H54 (cell line): ENCODE measurements around the gene NEU1.
"Not testable (repeated sequence)": the region's sequence is repeated elsewhere in the genome, so short reads cannot be mapped to it uniquely, and the experiment has no call there.

Experiments used
- DNase-seq: peaks from one replicate; pipeline ENCODE4 v3.0.0; 2011; ENCODE audit warnings: low spot score, mixed read lengths; ENCODE audit not compliant: insufficient read length
- FAIRE-seq: peaks from 3 replicates; lab custom pipeline; 2011; peaks lifted over from hg19 to GRCh38; lab: Jason Lieb, UNC
- POLR2A ChIP-seq: IDR thresholded peaks from 2 replicates; pipeline ENCODE4 v1.6.1; 2011; ENCODE audit warnings: low read depth, mild to moderate bottlenecking, low read length

NEU1 gene

DNA sequence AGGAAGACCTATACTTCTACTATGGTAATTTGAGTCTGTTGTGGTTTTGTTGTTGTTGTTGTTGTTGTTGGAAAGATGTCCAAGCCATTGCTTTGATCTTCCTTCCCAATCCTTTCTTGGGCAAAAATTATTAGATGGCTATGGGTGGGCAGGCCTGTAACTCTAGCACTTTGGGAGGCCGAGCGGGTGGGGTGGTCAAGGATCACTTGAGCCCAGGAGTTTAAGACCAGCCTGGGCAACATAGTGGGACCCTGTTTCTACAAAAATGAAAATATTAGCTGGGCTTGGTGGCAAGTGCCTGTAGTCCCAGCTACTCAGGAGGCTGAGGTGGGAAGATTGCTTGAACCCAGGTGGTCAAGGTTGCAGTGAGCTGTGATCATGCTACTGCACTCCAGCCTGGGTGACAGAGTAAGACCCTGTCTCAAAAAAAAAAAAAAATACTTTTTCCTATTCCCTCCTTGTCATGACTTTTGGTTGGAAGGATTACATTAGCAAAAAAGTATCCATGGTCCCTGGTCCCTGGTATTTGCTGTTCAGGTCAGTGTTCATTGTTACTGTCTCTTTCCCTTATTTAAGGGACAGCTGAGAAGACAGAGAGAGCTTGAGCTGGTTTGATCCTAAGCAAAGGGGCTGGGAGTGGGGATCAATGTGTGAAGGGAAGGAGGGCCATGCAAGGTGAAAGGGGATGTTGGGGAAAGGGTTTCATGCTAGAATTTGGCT is 11.7 kb downstream of the NEU1 start:
- FAIRE-seq (no peak), DNase-seq (no peak)
- no peak for TF ChIP-seq POLR2A

DNA sequence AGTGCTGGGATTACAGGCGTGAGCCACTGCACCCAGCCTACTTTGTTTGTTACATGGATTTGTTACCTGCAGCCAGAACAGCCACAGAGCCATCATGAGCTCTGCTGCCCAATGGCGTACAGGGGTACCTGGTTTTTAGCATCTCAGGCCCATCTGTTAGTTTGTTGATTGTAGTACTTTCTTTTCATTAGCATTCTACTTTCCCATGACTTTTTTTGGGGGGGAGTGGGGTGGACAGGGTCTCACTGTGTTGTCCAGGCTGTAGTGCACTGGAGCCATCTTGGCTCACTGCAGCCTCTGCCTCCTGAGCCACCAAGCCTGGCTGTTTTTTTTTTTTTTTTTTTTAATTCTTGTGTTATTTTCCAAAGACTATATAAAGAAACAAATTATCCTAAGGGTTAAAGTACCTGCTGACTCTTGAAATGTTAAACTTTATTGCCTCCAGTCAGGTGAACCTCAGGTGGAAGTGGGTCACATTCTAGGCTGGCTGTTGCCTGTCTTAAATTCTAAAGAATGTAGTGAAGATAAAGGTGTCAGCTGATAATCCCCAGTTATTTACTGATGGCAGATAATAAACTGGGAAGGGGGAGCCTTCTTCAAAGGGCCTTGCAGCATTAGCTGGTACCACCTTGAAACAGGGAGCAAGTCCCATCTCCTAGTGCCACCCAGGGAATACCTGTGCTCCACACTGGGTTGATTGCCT is 15.2 kb downstream of the NEU1 start:
- FAIRE-seq (no peak), DNase-seq (no peak)
- TF ChIP-seq POLR2A = no peak

DNA sequence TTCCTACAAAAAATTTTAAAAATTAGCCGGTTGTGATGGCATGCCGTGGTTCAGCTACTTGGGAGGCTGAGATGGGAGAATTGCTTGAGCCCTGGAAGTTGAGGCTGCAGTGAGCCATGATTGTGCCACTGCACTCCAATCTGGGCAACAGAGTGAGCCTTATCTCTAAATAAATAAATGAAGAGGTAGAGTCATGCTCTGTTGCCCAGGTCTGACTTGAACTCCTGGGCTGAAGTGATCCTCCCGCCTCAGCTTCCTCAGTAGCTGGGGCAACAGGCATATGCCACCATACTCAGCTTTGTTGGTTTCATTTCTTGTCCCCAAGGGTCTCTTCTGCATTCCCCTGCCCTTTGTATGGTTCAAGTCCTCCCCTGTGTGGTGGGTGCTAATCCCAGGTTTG is 18.1 kb downstream of the NEU1 start:
- FAIRE-seq (no peak), DNase-seq (no peak)
- TF ChIP-seq POLR2A = no peak

DNA sequence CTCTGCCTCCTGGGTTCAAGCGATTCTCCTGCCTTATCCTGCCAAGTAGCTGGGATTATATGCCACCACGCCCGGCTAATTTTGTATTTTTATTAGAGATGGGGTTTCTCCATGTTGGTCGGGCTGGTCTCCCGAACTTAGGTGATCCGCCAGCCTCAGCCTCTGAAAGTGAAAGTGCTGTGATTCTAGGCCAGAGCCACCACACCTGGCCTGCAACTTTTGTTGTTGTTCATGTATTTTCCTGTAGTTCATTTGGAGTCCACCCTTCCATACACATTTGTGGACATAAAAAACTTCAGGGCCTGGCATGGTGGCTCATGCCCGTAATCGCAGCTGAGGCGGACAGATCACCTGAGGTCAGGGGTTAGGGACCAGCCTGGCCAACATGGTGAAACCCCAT is 20.6 kb downstream of the NEU1 start:
- no peak for FAIRE-seq
- no peak for TF ChIP-seq POLR2A
- no peak for DNase-seq

DNA sequence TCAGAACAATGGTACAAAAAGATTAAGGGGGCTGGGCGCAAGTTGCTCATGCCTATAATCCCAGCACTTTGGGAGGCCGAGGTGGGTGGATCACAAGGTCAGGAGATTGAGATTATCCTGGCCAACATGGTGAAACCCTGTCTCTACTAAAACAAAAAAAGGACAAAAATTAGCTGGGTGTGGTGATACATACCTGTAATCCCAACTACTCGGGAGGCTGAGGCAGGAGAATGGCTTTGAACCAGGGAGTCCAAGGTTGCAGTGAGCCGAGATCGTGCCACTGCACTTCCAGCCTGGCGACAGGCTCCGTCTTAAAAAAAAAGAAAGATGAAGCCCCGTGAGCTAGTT is 22.9 kb downstream of the NEU1 start:
- DNase-seq, FAIRE-seq: not testable (repeated sequence)

DNA sequence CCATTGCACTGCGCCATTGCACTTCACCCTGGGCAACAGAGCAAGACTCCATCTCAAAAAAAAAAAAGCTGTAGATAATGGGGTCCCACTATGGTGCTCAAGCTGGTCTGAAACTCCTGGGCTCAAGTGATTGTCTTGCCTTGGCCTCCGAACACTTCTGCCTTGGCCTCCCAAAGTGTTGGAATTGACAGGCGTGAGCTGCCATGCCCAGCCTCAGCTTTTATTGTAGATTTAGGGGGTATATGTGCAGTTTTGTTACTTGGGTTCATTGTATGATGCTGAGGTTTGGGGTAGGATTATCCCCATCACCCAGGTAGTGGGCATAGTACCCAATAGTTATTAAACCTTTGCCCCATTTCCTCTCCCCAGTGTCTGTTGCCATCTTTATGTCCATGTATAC is 23.7 kb downstream of the NEU1 start:
- DNase-seq (no peak), FAIRE-seq (no peak)
- TF ChIP-seq POLR2A = no peak

DNA sequence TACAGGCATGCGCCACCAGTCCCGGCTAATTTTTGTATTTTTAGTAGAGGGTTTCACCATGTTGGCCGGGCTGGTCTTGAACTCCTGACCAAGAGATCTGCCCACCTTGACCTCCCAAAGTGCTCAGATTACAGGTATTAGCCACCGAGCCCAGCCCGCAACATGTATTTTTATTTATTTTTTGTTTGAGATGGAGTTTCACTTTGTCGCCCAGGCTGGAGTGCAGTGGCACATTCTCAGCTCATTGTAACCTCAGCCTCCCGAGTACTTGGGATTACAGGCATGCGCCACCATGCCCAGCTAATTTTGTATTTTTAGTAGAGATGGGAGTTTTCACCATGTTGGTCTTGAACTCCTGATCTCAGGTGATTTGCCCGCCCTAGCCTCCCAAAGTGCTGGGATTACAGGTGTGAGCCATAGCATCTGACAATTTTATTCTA is 24.5 kb downstream of the NEU1 start:
- FAIRE-seq, DNase-seq: not testable (repeated sequence)

DNA sequence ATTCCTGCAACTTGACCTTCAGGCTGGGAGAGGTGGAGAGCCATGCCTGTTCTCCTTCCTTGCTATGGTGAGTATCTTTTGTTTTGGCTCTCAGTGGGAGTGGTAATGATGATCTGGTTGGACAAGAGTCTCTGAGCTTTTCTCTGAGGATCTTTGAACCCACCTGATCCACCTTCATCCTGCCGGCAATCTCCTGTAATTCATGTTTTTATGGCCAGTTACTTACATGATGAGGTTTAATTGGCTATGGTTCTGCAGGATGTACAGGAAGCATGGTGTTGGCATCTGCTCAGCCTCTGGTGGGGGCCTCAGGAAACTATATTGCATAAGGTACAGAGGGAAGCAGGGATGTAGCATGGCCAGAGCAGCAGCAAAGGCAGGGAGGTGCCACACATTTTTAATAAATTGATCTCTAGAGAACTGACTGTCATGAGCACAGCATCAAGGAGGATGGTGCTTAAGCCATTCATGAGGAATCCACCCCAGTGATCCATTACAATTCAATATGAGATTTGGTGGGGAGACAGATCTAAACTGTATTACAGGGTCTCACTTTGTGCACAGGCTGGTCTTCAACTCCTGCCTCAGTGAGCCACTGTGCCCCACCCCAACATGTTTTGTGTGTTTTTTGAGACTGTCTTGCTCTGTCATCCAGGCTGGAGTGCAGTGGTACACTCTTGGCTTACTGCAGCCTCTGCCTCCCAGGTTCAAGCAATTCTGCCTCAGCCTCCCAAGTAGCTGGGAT is 25.1 kb downstream of the NEU1 start:
- no peak for TF ChIP-seq POLR2A
- no peak for FAIRE-seq

DNA sequence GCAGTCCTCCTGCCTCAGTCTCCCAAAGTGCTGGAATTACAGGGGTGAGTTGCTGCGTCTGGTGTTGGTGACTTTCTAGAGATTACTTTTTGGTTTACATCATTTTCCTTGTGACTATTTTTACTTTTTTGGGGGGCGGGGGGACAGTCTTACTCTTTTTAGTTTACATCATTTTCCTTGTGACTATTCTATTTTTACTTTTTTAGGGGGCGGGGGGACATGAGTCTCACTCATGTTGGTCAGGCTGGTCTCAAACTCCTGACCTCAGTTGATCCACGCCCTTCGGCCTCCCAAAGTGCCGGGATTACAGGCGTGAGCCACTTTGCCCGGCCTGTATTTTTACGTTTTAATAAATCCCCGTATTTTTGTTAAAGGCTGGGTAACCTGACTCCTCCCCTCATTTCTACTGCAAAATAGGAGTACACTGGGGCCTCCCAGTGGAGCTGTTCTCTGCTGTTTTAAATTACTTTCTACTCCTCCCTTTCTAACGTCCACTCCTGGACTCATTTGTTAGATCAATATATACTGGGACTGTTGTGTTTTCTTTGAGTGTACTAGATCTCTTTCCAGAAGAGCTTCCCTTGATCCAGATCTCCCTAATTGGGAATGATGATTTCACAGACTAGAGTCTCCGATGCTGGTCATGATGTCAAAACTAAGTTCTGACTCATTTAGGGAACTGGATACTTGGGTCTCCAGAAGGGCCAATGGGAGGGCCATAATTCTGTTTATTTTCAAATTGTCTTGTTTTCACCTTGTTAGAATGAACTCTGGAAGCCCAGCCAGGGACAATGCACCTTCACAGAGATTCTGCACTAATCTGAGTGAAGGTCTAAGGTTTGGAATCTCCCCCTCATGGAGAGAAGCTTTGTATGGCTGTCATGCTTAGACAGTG is 25.9 kb downstream of the NEU1 start:
- no peak for TF ChIP-seq POLR2A
- no peak for FAIRE-seq
- no peak for DNase-seq

More for the DNA sequence above, 25.1 kb downstream of the NEU1 start:
- DNase-seq = no peak

DNA sequence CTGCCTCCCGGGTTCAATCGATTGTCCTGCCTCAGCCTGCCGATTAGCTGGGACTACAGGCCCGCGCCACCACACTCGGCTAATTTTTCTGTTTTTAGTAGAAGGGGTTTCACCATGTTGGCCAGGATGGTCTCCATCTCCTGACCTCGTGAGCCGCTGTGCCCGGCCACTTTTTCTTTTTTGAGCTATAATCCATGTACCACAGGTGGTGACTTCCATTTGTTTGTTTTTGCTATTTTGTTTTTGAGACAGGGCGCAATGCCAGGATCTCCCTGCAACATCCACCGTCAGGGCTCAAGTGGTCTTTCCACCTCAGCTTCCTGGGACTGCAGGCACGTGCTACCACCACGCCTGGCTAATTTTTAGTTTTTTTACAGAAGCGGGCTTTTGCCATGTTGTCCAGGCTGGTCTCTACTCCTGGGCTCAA is 26.6 kb downstream of the NEU1 start:
- FAIRE-seq = no peak
- TF ChIP-seq POLR2A = no peak
- DNase-seq = no peak

DNA sequence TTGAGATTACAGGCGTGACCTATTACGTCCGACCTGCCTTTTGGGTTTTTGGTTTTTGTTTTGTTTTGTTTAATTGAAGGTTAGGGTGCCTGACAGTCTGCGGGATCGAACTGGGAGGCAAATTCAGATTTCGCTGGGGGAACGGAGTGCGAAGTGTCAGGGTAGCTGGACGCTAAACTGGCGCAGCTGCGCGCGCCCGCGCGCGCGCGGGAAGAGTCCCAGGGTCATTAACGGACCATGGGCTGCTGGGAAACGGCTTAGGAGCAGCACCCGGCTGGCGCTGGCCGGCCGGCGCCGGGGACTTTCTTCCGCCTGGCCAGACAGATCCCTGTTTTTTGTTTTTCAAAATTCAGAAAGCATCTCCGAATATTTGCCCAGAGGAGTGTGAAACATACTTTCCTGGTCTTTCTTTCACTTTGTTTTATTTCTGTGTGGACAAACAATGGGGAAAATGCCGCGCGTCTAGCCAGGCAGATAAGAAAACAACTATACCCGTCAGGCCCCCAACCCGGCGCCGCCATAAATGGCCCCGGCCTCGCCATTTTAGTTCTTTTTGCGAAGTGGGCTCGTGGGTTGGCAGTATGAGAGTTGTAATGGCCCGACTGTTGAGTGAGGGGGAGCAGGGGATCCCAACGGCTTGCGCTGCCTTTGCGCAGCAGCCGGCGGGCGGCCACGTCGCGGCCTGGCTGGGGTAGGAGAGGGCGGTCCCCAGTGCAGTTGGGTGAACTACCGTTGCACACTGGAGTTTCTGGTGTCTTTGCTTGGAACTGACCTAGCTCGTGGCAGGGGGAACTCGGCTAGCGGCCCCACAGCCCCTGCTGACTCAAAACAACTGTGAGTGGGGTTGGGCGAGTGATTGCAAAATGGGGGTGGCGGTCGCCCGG is 28.0 kb downstream of the NEU1 start:
- FAIRE-seq (no peak), DNase-seq (peak; percentile 78)
- peak; percentile 93 for TF ChIP-seq POLR2A

DNA sequence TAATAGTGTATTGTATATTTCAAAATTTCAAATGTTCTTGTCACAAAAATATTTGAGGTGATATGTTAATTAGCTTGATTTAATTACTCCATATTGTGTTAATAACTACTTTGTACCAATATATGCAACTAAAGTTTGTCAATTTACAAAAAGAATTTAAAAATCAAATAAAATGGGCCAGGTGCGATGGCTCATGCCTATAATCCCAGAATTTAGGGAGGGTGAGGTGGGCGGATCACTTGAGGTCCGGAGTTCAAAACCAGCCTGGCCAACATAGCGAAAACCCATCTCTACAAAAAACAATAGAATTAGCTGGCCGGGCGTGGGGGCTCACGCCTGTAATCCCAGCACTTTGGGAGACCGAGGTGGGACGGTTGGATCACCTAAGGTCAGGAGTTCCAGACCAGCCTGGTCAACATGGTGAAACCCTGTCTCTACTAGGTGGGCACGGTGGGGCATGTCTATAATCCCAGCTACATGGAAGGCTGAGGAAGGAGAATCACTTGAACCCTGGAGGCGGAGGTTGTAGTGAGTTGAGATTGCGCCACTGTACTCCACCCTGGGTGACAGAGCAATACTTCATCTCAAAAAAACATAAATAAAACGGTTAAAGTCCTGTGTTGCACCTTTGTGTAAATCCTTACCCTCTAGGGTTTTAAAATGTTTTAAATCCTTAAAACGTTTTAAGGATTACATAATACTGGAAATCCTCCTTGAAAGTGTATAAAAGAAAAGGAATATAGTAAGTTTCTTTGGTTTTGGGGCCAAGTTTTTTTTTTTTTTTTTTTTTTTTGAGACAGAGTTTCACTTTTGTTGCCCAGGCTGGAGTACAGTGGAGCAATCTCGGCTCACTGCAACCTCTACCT is 31.0 kb downstream of the NEU1 start:
- FAIRE-seq (no peak), DNase-seq (no peak)
- no peak for TF ChIP-seq POLR2A
